Dendritic cell treated with granulocyte-macrophage colony-stimulating factor and Interleukin-4, amounts not matched to agents 40 ng/mL and 50 ng/mL, for 4 days (primary cell): Measurements from ENCODE around the gene GGT6.

Experiments used
- H3K27ac Mint-ChIP-seq: one replicate; pipeline ENCODE4 v1.8.0; 2022; ENCODE audit warnings: mild to moderate bottlenecking, mixed read lengths
- H3K27me3 Mint-ChIP-seq: one replicate; pipeline ENCODE4 v1.8.0; 2022; ENCODE audit warnings: mild to moderate bottlenecking, mixed read lengths
- H3K36me3 Mint-ChIP-seq: one replicate; pipeline ENCODE4 v1.8.0; 2022; ENCODE audit warnings: low read depth, mixed read lengths
- H3K4me1 Mint-ChIP-seq: one replicate; pipeline ENCODE4 v1.8.0; 2022; ENCODE audit warnings: low read depth, mixed read lengths
- H3K4me3 Mint-ChIP-seq: one replicate; pipeline ENCODE4 v1.8.0; 2022; ENCODE audit warnings: mild to moderate bottlenecking, moderate library complexity, mixed read lengths
- H3K9me3 Mint-ChIP-seq: one replicate; pipeline ENCODE4 v1.8.0; 2022; ENCODE audit warnings: mixed read lengths
- intact Hi-C: fragments of 100-400 bp; cut with micrococcal nuclease; formaldehyde crosslinking; loops from one replicate; pipeline ENCODE4 v1.15.0; 2022

The GGT6 gene

GRCh38 chr17:4514206-4514605 is 46.2 kb downstream of the GGT6 start:
- H3K27ac Mint-ChIP-seq: no peak overlapping the region
- peaks cover 24% of the 10 kb centered on the region for H3K27me3 Mint-ChIP-seq
- no peaks in the 10 kb centered on the region for H3K9me3 Mint-ChIP-seq
- intact Hi-C loops: no loop called here
- H3K36me3 Mint-ChIP-seq: no peaks in the 10 kb centered on the region
- H3K4me1 Mint-ChIP-seq: peaks cover 44% of the 10 kb centered on the region
- no peak overlapping the region for H3K4me3 Mint-ChIP-seq

- H3K4me1 Mint-ChIP-seq: peaks cover 42% of the 10 kb centered on the region
- no peak overlapping the region for H3K27ac Mint-ChIP-seq
- no peaks in the 10 kb centered on the region for H3K36me3 Mint-ChIP-seq
- peaks cover 33% of the 10 kb centered on the region for H3K27me3 Mint-ChIP-seq
- H3K4me3 Mint-ChIP-seq: no peak overlapping the region
- no peaks in the 10 kb centered on the region for H3K9me3 Mint-ChIP-seq
- intact Hi-C loops: no loop called here
Measured at GRCh38 chr17:4513113-4514032, 47.0 kb downstream of the GGT6 start.

- H3K36me3 Mint-ChIP-seq: no peaks in the 10 kb centered on the region
- peaks cover 39% of the 10 kb centered on the region for H3K27me3 Mint-ChIP-seq
- intact Hi-C loops: no loop called here
- peaks cover 37% of the 10 kb centered on the region for H3K4me1 Mint-ChIP-seq
- H3K27ac Mint-ChIP-seq: no peak overlapping the region
- no peaks in the 10 kb centered on the region for H3K9me3 Mint-ChIP-seq
- no peak overlapping the region for H3K4me3 Mint-ChIP-seq
Measured at GRCh38 chr17:4512156-4513112, 47.9 kb downstream of the GGT6 start.

GRCh38 chr17:4511199-4511932 is 49.0 kb downstream of the GGT6 start:
- H3K4me3 Mint-ChIP-seq: no peak overlapping the region
- H3K4me1 Mint-ChIP-seq: peaks cover 37% of the 10 kb centered on the region
- intact Hi-C loops: no loop called here
- no peak overlapping the region for H3K27ac Mint-ChIP-seq
- no peaks in the 10 kb centered on the region for H3K36me3 Mint-ChIP-seq
- no peaks in the 10 kb centered on the region for H3K9me3 Mint-ChIP-seq
- peaks cover 39% of the 10 kb centered on the region for H3K27me3 Mint-ChIP-seq

GRCh38 chr17:4510618-4510941 is 49.8 kb downstream of the GGT6 start:
- Mint-ChIP-seq H3K9me3 (no peaks in the 10 kb centered on the region), H3K4me3 (no peak overlapping the region), H3K27me3 (peaks cover 45% of the 10 kb centered on the region), H3K36me3 (no peaks in the 10 kb centered on the region), H3K27ac (no peak overlapping the region), H3K4me1 (peaks cover 37% of the 10 kb centered on the region)
- intact Hi-C loops: no loop called here

GRCh38 chr17:4509923-4510617 is 50.3 kb downstream of the GGT6 start:
- intact Hi-C loops: no loop called here
- Mint-ChIP-seq H3K4me3 (no peak overlapping the region), H3K27me3 (peaks cover 50% of the 10 kb centered on the region), H3K36me3 (no peaks in the 10 kb centered on the region), H3K27ac (no peak overlapping the region), H3K9me3 (no peaks in the 10 kb centered on the region), H3K4me1 (peaks cover 37% of the 10 kb centered on the region)

- intact Hi-C loops: no loop called here
- no peaks in the 10 kb centered on the region for H3K9me3 Mint-ChIP-seq
- H3K27ac Mint-ChIP-seq: peak overlapping the region; percentile 7
- peaks cover 57% of the 10 kb centered on the region for H3K27me3 Mint-ChIP-seq
- no peaks in the 10 kb centered on the region for H3K36me3 Mint-ChIP-seq
- peaks cover 41% of the 10 kb centered on the region for H3K4me1 Mint-ChIP-seq
- no peak overlapping the region for H3K4me3 Mint-ChIP-seq
Measured at GRCh38 chr17:4509401-4509800, 51.0 kb downstream of the GGT6 start.

- Mint-ChIP-seq H3K4me3 (no peak overlapping the region), H3K27me3 (peaks cover 67% of the 10 kb centered on the region), H3K36me3 (no peaks in the 10 kb centered on the region), H3K4me1 (peaks cover 45% of the 10 kb centered on the region), H3K27ac (no peak overlapping the region), H3K9me3 (no peaks in the 10 kb centered on the region)
- intact Hi-C loops: no loop called here
Measured at GRCh38 chr17:4508207-4508606, 52.2 kb downstream of the GGT6 start.

GRCh38 chr17:4507361-4508111 is 52.8 kb downstream of the GGT6 start:
- H3K27me3 Mint-ChIP-seq: peaks cover 71% of the 10 kb centered on the region
- H3K27ac Mint-ChIP-seq: no peak overlapping the region
- intact Hi-C loops: no loop called here
- no peak overlapping the region for H3K4me3 Mint-ChIP-seq
- H3K4me1 Mint-ChIP-seq: peaks cover 45% of the 10 kb centered on the region
- H3K36me3 Mint-ChIP-seq: no peaks in the 10 kb centered on the region
- no peaks in the 10 kb centered on the region for H3K9me3 Mint-ChIP-seq
